OCI-LY7 (cell line): ENCODE results near the gene PAMR1.

Source experiments
- EZH2phosphoT487 ChIP-seq: fragments of 200-600 bp; sonication (generic); IDR thresholded peaks from 2 replicates; pipeline ENCODE4 v1.6.1; 2018; ENCODE audit warnings: low read depth, borderline replicate concordance, mild to moderate bottlenecking, mixed run types, antibody characterized with exemption, low read length, moderate library complexity, mixed read lengths
- TF ChIP-seq, protein P1 (sequence below): fragments of 200-600 bp; sonication (generic); conservative IDR thresholded peaks from 2 replicates; pipeline ENCODE4 v1.5.1; 2014; ENCODE audit warnings: mild to moderate bottlenecking, antibody characterized with exemption, low read length, moderate library complexity, mixed read lengths

GRCh38 chr11:35473795-35474374, 51.5 kb downstream of the PAMR1 start:
- TF ChIP-seq, protein P1, sequence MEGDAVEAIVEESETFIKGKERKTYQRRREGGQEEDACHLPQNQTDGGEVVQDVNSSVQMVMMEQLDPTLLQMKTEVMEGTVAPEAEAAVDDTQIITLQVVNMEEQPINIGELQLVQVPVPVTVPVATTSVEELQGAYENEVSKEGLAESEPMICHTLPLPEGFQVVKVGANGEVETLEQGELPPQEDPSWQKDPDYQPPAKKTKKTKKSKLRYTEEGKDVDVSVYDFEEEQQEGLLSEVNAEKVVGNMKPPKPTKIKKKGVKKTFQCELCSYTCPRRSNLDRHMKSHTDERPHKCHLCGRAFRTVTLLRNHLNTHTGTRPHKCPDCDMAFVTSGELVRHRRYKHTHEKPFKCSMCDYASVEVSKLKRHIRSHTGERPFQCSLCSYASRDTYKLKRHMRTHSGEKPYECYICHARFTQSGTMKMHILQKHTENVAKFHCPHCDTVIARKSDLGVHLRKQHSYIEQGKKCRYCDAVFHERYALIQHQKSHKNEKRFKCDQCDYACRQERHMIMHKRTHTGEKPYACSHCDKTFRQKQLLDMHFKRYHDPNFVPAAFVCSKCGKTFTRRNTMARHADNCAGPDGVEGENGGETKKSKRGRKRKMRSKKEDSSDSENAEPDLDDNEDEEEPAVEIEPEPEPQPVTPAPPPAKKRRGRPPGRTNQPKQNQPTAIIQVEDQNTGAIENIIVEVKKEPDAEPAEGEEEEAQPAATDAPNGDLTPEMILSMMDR: no peak
- TF ChIP-seq EZH2phosphoT487: no peak
